HUES64 (cell line): ENCODE data around the gene RAI1.

Source experiments
- H3K27ac ChIP-seq: 2 replicates; pipeline ENCODE4 v1.7.0; 2013; ENCODE audit warnings: low read depth, low read length, inconsistent platforms
- H3K27me3 ChIP-seq: 2 replicates; pipeline ENCODE4 v1.6.1; 2013; ENCODE audit warnings: mild to moderate bottlenecking, low read length; ENCODE audit not compliant: insufficient read depth
- H3K36me3 ChIP-seq: 2 replicates; pipeline ENCODE4 v1.6.1; 2013; ENCODE audit warnings: mild to moderate bottlenecking, low read length; ENCODE audit not compliant: insufficient read depth
- H3K4me1 ChIP-seq: 2 replicates; pipeline ENCODE4 v1.6.1; 2013; ENCODE audit warnings: mild to moderate bottlenecking, low read length, moderate library complexity; ENCODE audit not compliant: insufficient read depth
- H3K4me3 ChIP-seq: 2 replicates; pipeline ENCODE4 v1.5.1; 2013; ENCODE audit warnings: mild to moderate bottlenecking, low read length, moderate library complexity
- H3K9ac ChIP-seq: 2 replicates; pipeline ENCODE4 v1.6.1; 2013; ENCODE audit warnings: mild to moderate bottlenecking, low read depth, low read length
- H3K9me3 ChIP-seq: 2 replicates; pipeline ENCODE4 v1.6.1; 2013; ENCODE audit warnings: low read depth, low read length; ENCODE audit not compliant: insufficient read depth
- WGBS: fragments of 150-250, 120-280 bp; methylation state at CpG from one replicate; pipeline ENCODE4 v1.1.7; 2013; ENCODE audit warnings: missing lambda C conversion rate; 5-methylcytosine and 5-hydroxymethylcytosine counted together

Gene RAI1

GRCh38 chr17:17723354-17724261 is 42.4 kb downstream of the RAI1 start:
- Histone ChIP-seq H3K9ac (peak overlapping the region; percentile 69; the same call in 1 of the 2 replicates), H3K9me3 (no peaks in the 10 kb centered on the region), H3K4me3 (peak overlapping the region; percentile 64), H3K27ac (no peak overlapping the region), H3K27me3 (peaks cover 99% of the 10 kb centered on the region), H3K36me3 (no peaks in the 10 kb centered on the region), H3K4me1 (peaks cover 22% of the 10 kb centered on the region)
- under 1% methylated on average over 101 of the region's 103 CpGs for WGBS

- Histone ChIP-seq H3K9me3 (no peaks in the 10 kb centered on the region), H3K27me3 (peaks cover 99% of the 10 kb centered on the region), H3K4me1 (peaks cover 22% of the 10 kb centered on the region), H3K9ac (peak overlapping the region; percentile 69; the same call in 1 of the 2 replicates), H3K4me3 (peak overlapping the region; percentile 64), H3K36me3 (no peaks in the 10 kb centered on the region), H3K27ac (no peak overlapping the region; the same call in 1 of the 2 replicates)
- under 1% methylated on average over 49 of the region's 53 CpGs for WGBS
These were observed 43.2 kb downstream of the RAI1 start for GRCh38 chr17:17724307-17725010.

GRCh38 chr17:17725011-17725751 is 43.9 kb downstream of the RAI1 start:
- Histone ChIP-seq H3K36me3 (no peaks in the 10 kb centered on the region), H3K9ac (no peak overlapping the region), H3K27ac (no peak overlapping the region; the same call in 1 of the 2 replicates), H3K27me3 (peaks cover 94% of the 10 kb centered on the region), H3K4me3 (peak overlapping the region; percentile 64), H3K4me1 (peaks cover 22% of the 10 kb centered on the region), H3K9me3 (no peaks in the 10 kb centered on the region)
- 2% methylated on average over 36 of the region's 36 CpGs for WGBS

- Histone ChIP-seq H3K27me3 (peaks cover 86% of the 10 kb centered on the region), H3K27ac (no peak overlapping the region), H3K4me3 (peak overlapping the region; percentile 51; the same call in 1 of the 2 replicates), H3K4me1 (peaks cover 22% of the 10 kb centered on the region), H3K9me3 (no peaks in the 10 kb centered on the region), H3K36me3 (no peaks in the 10 kb centered on the region), H3K9ac (no peak overlapping the region)
- WGBS, result 18% methylated on average over 6 of the region's 7 CpGs
These were observed 44.6 kb downstream of the RAI1 start for GRCh38 chr17:17725752-17726457.

GRCh38 chr17:17726458-17727060 is 45.3 kb downstream of the RAI1 start:
- Histone ChIP-seq H3K36me3 (no peaks in the 10 kb centered on the region), H3K9ac (no peak overlapping the region), H3K4me3 (no peak overlapping the region), H3K4me1 (peaks cover 22% of the 10 kb centered on the region), H3K27ac (no peak overlapping the region), H3K27me3 (peaks cover 80% of the 10 kb centered on the region), H3K9me3 (no peaks in the 10 kb centered on the region)
- WGBS, result 25% methylated on average over 6 of the region's 6 CpGs

- H3K9ac ChIP-seq, result no peak overlapping the region
- no peaks in the 10 kb centered on the region for H3K9me3 ChIP-seq
- H3K36me3 ChIP-seq, result no peaks in the 10 kb centered on the region
- no peak overlapping the region for H3K27ac ChIP-seq
- peaks cover 22% of the 10 kb centered on the region for H3K4me1 ChIP-seq
- WGBS, result 69% methylated on average over 13 of the region's 13 CpGs
- peaks cover 74% of the 10 kb centered on the region for H3K27me3 ChIP-seq
- no peak overlapping the region for H3K4me3 ChIP-seq
These were observed 45.9 kb downstream of the RAI1 start for GRCh38 chr17:17727111-17727659.

- Histone ChIP-seq H3K9me3 (no peaks in the 10 kb centered on the region), H3K4me3 (no peak overlapping the region), H3K27me3 (peaks cover 64% of the 10 kb centered on the region), H3K9ac (no peak overlapping the region), H3K36me3 (no peaks in the 10 kb centered on the region), H3K4me1 (peaks cover 17% of the 10 kb centered on the region), H3K27ac (no peak overlapping the region)
- 81% methylated on average over 10 of the region's 10 CpGs for WGBS
These were observed 46.9 kb downstream of the RAI1 start for GRCh38 chr17:17728146-17728545.

- Histone ChIP-seq H3K9me3 (no peaks in the 10 kb centered on the region), H3K27me3 (peaks cover 58% of the 10 kb centered on the region), H3K4me1 (peaks cover 16% of the 10 kb centered on the region; the same call in 1 of the 2 replicates), H3K27ac (no peak overlapping the region), H3K36me3 (no peaks in the 10 kb centered on the region), H3K4me3 (no peak overlapping the region), H3K9ac (no peak overlapping the region)
- WGBS, result 84% methylated on average over 10 of the region's 10 CpGs
These were observed 47.4 kb downstream of the RAI1 start for GRCh38 chr17:17728550-17729251.

- Histone ChIP-seq H3K9ac (no peak overlapping the region), H3K27me3 (peaks cover 51% of the 10 kb centered on the region), H3K9me3 (no peaks in the 10 kb centered on the region), H3K27ac (no peak overlapping the region), H3K4me3 (no peak overlapping the region), H3K4me1 (peaks cover 16% of the 10 kb centered on the region; the same call in 1 of the 2 replicates), H3K36me3 (no peaks in the 10 kb centered on the region)
- 39% methylated on average over 5 of the region's 5 CpGs for WGBS
These were observed 48.5 kb downstream of the RAI1 start for GRCh38 chr17:17729620-17730249.
